Dendritic cell treated with granulocyte-macrophage colony-stimulating factor and Interleukin-4, amounts not matched to agents 40 ng/mL and 50 ng/mL, for 4 days (primary cell): Measurements from ENCODE around the gene C3orf18.
"Not testable (repeated sequence)": the region's sequence is repeated elsewhere in the genome, so short reads cannot be mapped to it uniquely, and the experiment has no call there.

Experiments used
- H3K27ac Mint-ChIP-seq: one replicate; pipeline ENCODE4 v1.8.0; 2022; ENCODE audit warnings: mild to moderate bottlenecking, mixed read lengths
- H3K27me3 Mint-ChIP-seq: one replicate; pipeline ENCODE4 v1.8.0; 2022; ENCODE audit warnings: mild to moderate bottlenecking, mixed read lengths
- H3K36me3 Mint-ChIP-seq: one replicate; pipeline ENCODE4 v1.8.0; 2022; ENCODE audit warnings: low read depth, mixed read lengths
- H3K4me1 Mint-ChIP-seq: one replicate; pipeline ENCODE4 v1.8.0; 2022; ENCODE audit warnings: low read depth, mixed read lengths
- H3K4me3 Mint-ChIP-seq: one replicate; pipeline ENCODE4 v1.8.0; 2022; ENCODE audit warnings: mild to moderate bottlenecking, moderate library complexity, mixed read lengths
- H3K9me3 Mint-ChIP-seq: one replicate; pipeline ENCODE4 v1.8.0; 2022; ENCODE audit warnings: mixed read lengths
- intact Hi-C: fragments of 100-400 bp; cut with micrococcal nuclease; formaldehyde crosslinking; loops from one replicate; pipeline ENCODE4 v1.15.0; 2022

C3orf18 gene

GRCh38 chr3:50523279-50523811, 44.2 kb downstream of the C3orf18 start:
- no peak overlapping the region for H3K4me3 Mint-ChIP-seq

GRCh38 chr3:50521572-50521971, 46.0 kb downstream of the C3orf18 start:
- no peaks in the 10 kb centered on the region for H3K36me3 Mint-ChIP-seq
- H3K4me3 Mint-ChIP-seq = no peak overlapping the region
- no peaks in the 10 kb centered on the region for H3K9me3 Mint-ChIP-seq
- H3K27me3 Mint-ChIP-seq = peaks cover 30% of the 10 kb centered on the region
- peaks cover 57% of the 10 kb centered on the region for H3K4me1 Mint-ChIP-seq
- H3K27ac Mint-ChIP-seq = no peak overlapping the region
- intact Hi-C loops = no loop called here

More at GRCh38 chr3:50523279-50523811, 44.2 kb downstream of the C3orf18 start:
- Mint-ChIP-seq H3K27ac (peak overlapping the region; percentile 23), H3K27me3 (peaks cover 34% of the 10 kb centered on the region), H3K4me1 (peaks cover 58% of the 10 kb centered on the region), H3K9me3 (no peaks in the 10 kb centered on the region), H3K36me3 (no peaks in the 10 kb centered on the region)
- intact Hi-C loops = no loop called here

GRCh38 chr3:50520849-50521248, 46.7 kb downstream of the C3orf18 start:
- Mint-ChIP-seq H3K27me3 (peaks cover 33% of the 10 kb centered on the region), H3K36me3 (no peaks in the 10 kb centered on the region), H3K27ac (no peak overlapping the region), H3K4me3 (no peak overlapping the region), H3K4me1 (peaks cover 57% of the 10 kb centered on the region), H3K9me3 (no peaks in the 10 kb centered on the region)
- intact Hi-C loops = no loop called here

- Mint-ChIP-seq H3K4me1 (peaks cover 59% of the 10 kb centered on the region), H3K9me3 (no peaks in the 10 kb centered on the region), H3K36me3 (no peaks in the 10 kb centered on the region), H3K27me3 (peaks cover 39% of the 10 kb centered on the region), H3K4me3 (no peak overlapping the region), H3K27ac (no peak overlapping the region)
- intact Hi-C loops = loop anchor here (1.0 kb wide), 1 partner anchor 23 kb away; no protein-coding TSS in a partner anchor
These were observed 48.0 kb downstream of the C3orf18 start for GRCh38 chr3:50519471-50520089.

- Mint-ChIP-seq H3K36me3 (no peaks in the 10 kb centered on the region), H3K4me3 (no peak overlapping the region), H3K4me1 (peaks cover 49% of the 10 kb centered on the region), H3K9me3 (no peaks in the 10 kb centered on the region), H3K27me3 (peaks cover 44% of the 10 kb centered on the region), H3K27ac (no peak overlapping the region)
- intact Hi-C loops = no loop called here
These were observed 49.1 kb downstream of the C3orf18 start for GRCh38 chr3:50518436-50518835.

GRCh38 chr3:50517721-50518206, 49.8 kb downstream of the C3orf18 start:
- H3K4me3 Mint-ChIP-seq = no peak overlapping the region
- intact Hi-C loops = no loop called here
- peaks cover 46% of the 10 kb centered on the region for H3K4me1 Mint-ChIP-seq
- H3K27ac Mint-ChIP-seq = no peak overlapping the region
- peaks cover 44% of the 10 kb centered on the region for H3K27me3 Mint-ChIP-seq
- no peaks in the 10 kb centered on the region for H3K36me3 Mint-ChIP-seq
- no peaks in the 10 kb centered on the region for H3K9me3 Mint-ChIP-seq

GRCh38 chr3:50516440-50516871, 51.1 kb downstream of the C3orf18 start:
- peaks cover 33% of the 10 kb centered on the region for H3K4me1 Mint-ChIP-seq
- no peak overlapping the region for H3K4me3 Mint-ChIP-seq
- intact Hi-C loops = no loop called here
- H3K36me3 Mint-ChIP-seq = no peaks in the 10 kb centered on the region
- H3K27ac Mint-ChIP-seq = no peak overlapping the region
- peaks cover 44% of the 10 kb centered on the region for H3K27me3 Mint-ChIP-seq
- no peaks in the 10 kb centered on the region for H3K9me3 Mint-ChIP-seq

GRCh38 chr3:50515565-50516439, 51.7 kb downstream of the C3orf18 start:
- intact Hi-C loops = no loop called here
- peaks cover 27% of the 10 kb centered on the region for H3K4me1 Mint-ChIP-seq
- H3K27me3 Mint-ChIP-seq = peaks cover 40% of the 10 kb centered on the region
- H3K9me3 Mint-ChIP-seq = no peaks in the 10 kb centered on the region
- no peaks in the 10 kb centered on the region for H3K36me3 Mint-ChIP-seq
- H3K27ac Mint-ChIP-seq = peak overlapping the region; percentile 32
- no peak overlapping the region for H3K4me3 Mint-ChIP-seq

- intact Hi-C loops, H3K36me3 Mint-ChIP-seq, H3K4me3 Mint-ChIP-seq, H3K9me3 Mint-ChIP-seq, H3K27ac Mint-ChIP-seq: not testable (repeated sequence)
- peaks cover 31% of the 10 kb centered on the region for H3K27me3 Mint-ChIP-seq
- H3K4me1 Mint-ChIP-seq = peaks cover 23% of the 10 kb centered on the region
These were observed 54.6 kb downstream of the C3orf18 start for GRCh38 chr3:50512908-50513307.

- Mint-ChIP-seq H3K36me3 (no peaks in the 10 kb centered on the region), H3K27me3 (peaks cover 30% of the 10 kb centered on the region), H3K27ac (no peak overlapping the region), H3K4me3 (no peak overlapping the region), H3K4me1 (peaks cover 23% of the 10 kb centered on the region), H3K9me3 (no peaks in the 10 kb centered on the region)
- intact Hi-C loops = no loop called here
These were observed 55.4 kb downstream of the C3orf18 start for GRCh38 chr3:50512131-50512530.

GRCh38 chr3:50510325-50510724, 57.2 kb downstream of the C3orf18 start:
- H3K4me1 Mint-ChIP-seq = peaks cover 8% of the 10 kb centered on the region
- intact Hi-C loops = no loop called here
- no peak overlapping the region for H3K27ac Mint-ChIP-seq
- peaks cover 31% of the 10 kb centered on the region for H3K27me3 Mint-ChIP-seq
- H3K9me3 Mint-ChIP-seq = no peaks in the 10 kb centered on the region
- H3K4me3 Mint-ChIP-seq = no peak overlapping the region
- no peaks in the 10 kb centered on the region for H3K36me3 Mint-ChIP-seq

GRCh38 chr3:50509715-50510114, 57.8 kb downstream of the C3orf18 start:
- no peaks in the 10 kb centered on the region for H3K9me3 Mint-ChIP-seq
- H3K27ac Mint-ChIP-seq = no peak overlapping the region
- peaks cover 2% of the 10 kb centered on the region for H3K4me1 Mint-ChIP-seq
- no peaks in the 10 kb centered on the region for H3K36me3 Mint-ChIP-seq
- H3K27me3 Mint-ChIP-seq = peaks cover 32% of the 10 kb centered on the region
- no peak overlapping the region for H3K4me3 Mint-ChIP-seq
- intact Hi-C loops = no loop called here

GRCh38 chr3:50508821-50509220, 58.7 kb downstream of the C3orf18 start:
- intact Hi-C loops = no loop called here
- H3K36me3 Mint-ChIP-seq = no peaks in the 10 kb centered on the region

More at GRCh38 chr3:50508821-50509220, 58.7 kb downstream of the C3orf18 start:
- no peak overlapping the region for H3K4me3 Mint-ChIP-seq
- H3K9me3 Mint-ChIP-seq = no peaks in the 10 kb centered on the region
- H3K27me3 Mint-ChIP-seq = peaks cover 35% of the 10 kb centered on the region
- no peaks in the 10 kb centered on the region for H3K4me1 Mint-ChIP-seq
- H3K27ac Mint-ChIP-seq = no peak overlapping the region
